Hepatocyte (in vitro differentiated cells): ENCODE data around the gene ZNF770. TPM values are rescaled to one million over a fixed set of nuclear protein-coding genes. Genes with fewer than 3 reads are reported as not detected.
"Not testable (repeated sequence)": the region's sequence is repeated elsewhere in the genome, so short reads cannot be mapped to it uniquely, and the experiment has no call there.

Source experiments
- DNase-seq: peaks from one replicate; pipeline ENCODE4 v3.0.0-alpha.2; 2016; ENCODE audit warnings: low spot score
- H2AFZ ChIP-seq: fragments of 200-600 bp; sonication (generic); 2 replicates; pipeline ENCODE4 v1.6.0; 2016; ENCODE audit warnings: antibody characterized with exemption, mild to moderate bottlenecking
- H3K27ac ChIP-seq: fragments of 200-600 bp; sonication (generic); 2 replicates; pipeline ENCODE4 v1.5.1; 2016; ENCODE audit warnings: mild to moderate bottlenecking
- H3K27me3 ChIP-seq: fragments of 200-600 bp; sonication (generic); 2 replicates; pipeline ENCODE4 v1.6.1; 2016
- H3K36me3 ChIP-seq: fragments of 200-600 bp; sonication (generic); replicated peaks from 2 replicates; pipeline ENCODE4 v1.5.1; 2016; ENCODE audit warnings: low read depth; ENCODE audit not compliant: insufficient read depth
- H3K4me1 ChIP-seq: fragments of 200-600 bp; sonication (generic); 2 replicates; pipeline ENCODE4 v1.5.1; 2016; ENCODE audit warnings: mild to moderate bottlenecking, moderate library complexity; ENCODE audit not compliant: insufficient read depth
- H3K4me2 ChIP-seq: fragments of 200-600 bp; sonication (generic); 2 replicates; pipeline ENCODE4 v1.6.0; 2016
- H3K4me3 ChIP-seq: fragments of 200-600 bp; sonication (generic); 2 replicates; pipeline ENCODE4 v1.5.1; 2016; ENCODE audit warnings: mild to moderate bottlenecking
- H3K79me2 ChIP-seq: fragments of 200-600 bp; sonication (generic); 2 replicates; pipeline ENCODE4 v1.6.0; 2017; ENCODE audit warnings: mild to moderate bottlenecking
- H3K9me2 ChIP-seq: fragments of 200-600 bp; sonication (generic); replicated peaks from 2 replicates; pipeline ENCODE4 v1.6.0; 2017; ENCODE audit warnings: mild to moderate bottlenecking; ENCODE audit not compliant: insufficient read depth
- H3K9me3 ChIP-seq: fragments of 200-600 bp; sonication (generic); 2 replicates; pipeline ENCODE4 v1.5.1; 2016; ENCODE audit warnings: low read depth, mild to moderate bottlenecking
- H4K20me1 ChIP-seq: fragments of 200-600 bp; sonication (generic); 2 replicates; pipeline ENCODE4 v1.6.0; 2016; ENCODE audit warnings: mild to moderate bottlenecking; ENCODE audit not compliant: insufficient read depth, poor library complexity, severe bottlenecking
- CTCF ChIP-seq: fragments of 200-600 bp; sonication (generic); IDR thresholded peaks from 2 replicates; pipeline ENCODE4 v1.5.1; 2016; ENCODE audit warnings: antibody characterized with exemption, mild to moderate bottlenecking; ENCODE audit not compliant: poor library complexity
- EZH2 ChIP-seq: fragments of 200-600 bp; sonication (generic); IDR thresholded peaks from 2 replicates; pipeline ENCODE4 v1.6.1; 2016; ENCODE audit warnings: antibody characterized with exemption, mild to moderate bottlenecking, borderline replicate concordance
- EZH2phosphoT487 ChIP-seq: fragments of 200-600 bp; sonication (generic); IDR thresholded peaks from one replicate; pipeline ENCODE4 v1.6.1; 2018; ENCODE audit warnings: antibody characterized with exemption, mild to moderate bottlenecking, low read depth, moderate library complexity; ENCODE audit not compliant: unreplicated experiment, severe bottlenecking
- WGBS: methylation state at CpG from one replicate; pipeline ENCODE4 v1.1.6; 2016; ENCODE audit warnings: low lambda C conversion rate; ENCODE audit errors: missing lambda C conversion rate; 5-methylcytosine and 5-hydroxymethylcytosine counted together
- polyA plus RNA-seq: library from polyadenylated mRNA; unstranded; fragments of >200 nt; fragmentation: Nextera tagmentation; extraction: Ambion mirVana; gene quantifications from 2 replicates; pipeline ENCODE4 v1.2.1, GENCODE V29; 2016
- total RNA-seq: library from RNA; depleted of rRNA; stranded (reverse); fragments of >200 nt; gene quantifications from 2 replicates; pipeline ENCODE4 v1.2.3, GENCODE V29; 2014

Gene ZNF770
- total and polyA plus RNA-seq, 2 experiments from 2014 or later = 31.2 to 32.6 TPM

DNA sequence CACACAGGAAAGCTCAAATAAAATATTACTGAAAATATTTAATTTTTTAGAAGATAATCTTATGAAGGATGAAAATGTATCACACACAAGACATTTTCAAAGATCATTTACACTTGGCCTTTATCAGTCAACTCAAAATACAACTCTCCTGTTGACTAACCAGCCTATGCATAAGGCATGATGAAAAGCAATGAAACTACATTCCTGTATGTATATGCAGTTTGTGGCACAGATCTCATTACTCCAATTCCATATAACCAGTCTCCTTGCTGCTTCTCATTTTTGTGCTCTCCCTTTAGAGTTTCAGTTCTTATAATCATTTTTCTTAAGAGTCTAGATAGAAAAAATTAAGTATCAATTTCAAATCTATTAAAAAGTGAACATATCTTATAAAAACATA lies 44.4 kb downstream of the ZNF770 start:
- H3K9me2 ChIP-seq = no peaks in the 10 kb centered on the region
- no peak overlapping the region for H3K4me2 ChIP-seq
- H3K27me3 ChIP-seq = no peaks in the 10 kb centered on the region
- H3K27ac ChIP-seq = no peak overlapping the region
- no peaks in the 10 kb centered on the region for H4K20me1 ChIP-seq
- no peaks in the 10 kb centered on the region for H3K4me1 ChIP-seq
- H3K9me3 ChIP-seq = no peaks in the 10 kb centered on the region
- TF ChIP-seq CTCF (no peak), EZH2 (no peak), EZH2phosphoT487 (no peak)
- H2AFZ ChIP-seq = no peak overlapping the region
- H3K79me2 ChIP-seq = no peaks in the 10 kb centered on the region
- no peak for DNase-seq
- H3K36me3 ChIP-seq = no peaks in the 10 kb centered on the region
- no peak overlapping the region for H3K4me3 ChIP-seq

DNA sequence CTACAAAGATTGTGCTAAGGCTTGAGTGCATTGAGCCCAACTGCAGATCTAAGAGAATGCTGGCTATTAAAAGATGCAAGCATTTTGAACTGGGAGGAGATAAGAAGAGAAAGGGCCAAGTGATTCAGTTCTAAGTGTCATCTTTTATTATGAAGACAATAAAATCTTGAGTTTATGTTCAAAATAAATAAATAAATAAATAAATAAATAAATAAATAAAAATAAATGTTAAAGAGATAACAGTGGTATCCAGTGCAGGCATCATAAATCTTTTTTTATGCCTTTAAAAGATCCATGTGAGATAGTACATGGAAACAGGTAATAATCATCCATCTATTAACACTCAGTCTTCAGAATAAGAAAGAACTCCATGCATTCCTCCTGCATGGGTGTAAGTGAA lies 44.8 kb downstream of the ZNF770 start:
- H3K27ac ChIP-seq, H3K9me3 ChIP-seq, H2AFZ ChIP-seq, DNase-seq, H3K79me2 ChIP-seq, H3K9me2 ChIP-seq, H3K27me3 ChIP-seq, H3K4me1 ChIP-seq, H3K4me3 ChIP-seq, H4K20me1 ChIP-seq, H3K36me3 ChIP-seq, H3K4me2 ChIP-seq: not testable (repeated sequence)

GRCh38 chr15:34942363-34942762 lies 45.7 kb downstream of the ZNF770 start:
- H3K79me2 ChIP-seq = no peaks in the 10 kb centered on the region
- TF ChIP-seq EZH2 (no peak), CTCF (no peak), EZH2phosphoT487 (no peak)
- no peaks in the 10 kb centered on the region for H3K9me3 ChIP-seq
- no peaks in the 10 kb centered on the region for H3K36me3 ChIP-seq
- no peak overlapping the region for H2AFZ ChIP-seq
- no peaks in the 10 kb centered on the region for H4K20me1 ChIP-seq
- WGBS = 87% methylated on average over 6 of the region's 6 CpGs
- DNase-seq = no peak
- H3K4me2 ChIP-seq = no peak overlapping the region
- no peaks in the 10 kb centered on the region for H3K27me3 ChIP-seq
- no peaks in the 10 kb centered on the region for H3K4me1 ChIP-seq
- no peaks in the 10 kb centered on the region for H3K9me2 ChIP-seq
- no peak overlapping the region for H3K27ac ChIP-seq
- H3K4me3 ChIP-seq = no peak overlapping the region

DNA sequence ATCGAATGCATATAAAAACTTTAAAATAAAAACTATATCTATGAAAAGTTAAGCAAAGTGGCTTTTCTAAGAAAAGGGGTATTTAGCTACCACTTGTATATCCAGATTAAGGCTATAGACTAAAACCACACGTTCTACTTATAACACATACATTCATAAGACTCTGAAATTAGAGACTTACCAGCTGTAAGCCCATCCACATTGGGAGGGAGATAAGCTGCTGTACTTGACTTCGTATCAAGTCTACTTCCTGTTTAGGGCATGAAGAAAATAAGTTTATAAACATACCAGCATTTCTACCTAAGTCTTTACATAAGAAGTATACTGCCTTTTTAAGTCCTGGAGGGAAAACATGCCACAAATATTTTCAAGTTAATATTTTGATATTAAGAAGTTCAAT lies 46.3 kb downstream of the ZNF770 start:
- no peaks in the 10 kb centered on the region for H3K79me2 ChIP-seq
- TF ChIP-seq EZH2phosphoT487 (no peak), CTCF (no peak), EZH2 (no peak)
- no peaks in the 10 kb centered on the region for H3K9me3 ChIP-seq
- no peaks in the 10 kb centered on the region for H3K36me3 ChIP-seq
- no peak overlapping the region for H3K4me3 ChIP-seq
- no peaks in the 10 kb centered on the region for H3K27me3 ChIP-seq
- H2AFZ ChIP-seq = no peak overlapping the region
- 82% methylated on average over 3 of the region's 3 CpGs for WGBS
- no peak overlapping the region for H3K4me2 ChIP-seq
- DNase-seq = no peak
- no peaks in the 10 kb centered on the region for H3K9me2 ChIP-seq
- no peaks in the 10 kb centered on the region for H4K20me1 ChIP-seq
- no peaks in the 10 kb centered on the region for H3K4me1 ChIP-seq
- H3K27ac ChIP-seq = no peak overlapping the region
